GM18526 (cell line): ENCODE data around the gene EPN2.

Source experiments
- POLR2A ChIP-seq: IDR thresholded peaks from 3 replicates; pipeline ENCODE4 v1.6.1; 2011; ENCODE audit not compliant: insufficient read length; ENCODE audit errors: extremely low read depth

EPN2 gene

DNA sequence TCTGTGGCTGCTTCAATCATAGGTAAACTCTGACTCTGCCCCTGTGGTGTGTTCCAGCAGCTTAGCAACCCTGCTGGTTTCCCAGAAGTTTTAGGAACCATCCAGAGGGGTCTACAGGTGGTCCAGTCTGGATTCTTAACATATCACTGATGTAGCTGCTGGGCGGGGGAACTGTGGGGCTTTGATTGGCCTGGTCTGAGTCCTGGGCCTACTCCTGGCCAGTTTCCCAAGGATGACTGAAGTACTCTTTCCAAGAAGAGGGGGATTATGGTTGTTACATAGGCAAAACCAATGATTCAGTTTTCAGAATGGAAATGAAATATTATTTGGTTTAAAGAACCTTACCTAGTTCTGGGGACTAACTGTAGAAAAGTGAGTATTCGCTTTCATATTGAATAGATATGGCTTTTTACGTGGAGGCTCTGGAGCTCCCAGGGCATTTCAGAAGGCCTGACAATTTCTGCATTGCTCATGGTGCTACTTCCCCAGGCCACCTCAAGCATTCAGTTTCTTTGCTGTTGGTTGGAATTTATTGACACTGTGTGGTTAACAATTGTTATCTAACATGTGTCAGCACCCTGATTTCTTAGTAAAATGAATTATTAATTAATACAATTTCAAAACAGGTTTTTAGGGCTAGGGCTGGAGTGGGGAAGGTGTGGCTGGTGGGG, 38.4 kb downstream of the EPN2 start:
- TF ChIP-seq POLR2A = no peak

DNA sequence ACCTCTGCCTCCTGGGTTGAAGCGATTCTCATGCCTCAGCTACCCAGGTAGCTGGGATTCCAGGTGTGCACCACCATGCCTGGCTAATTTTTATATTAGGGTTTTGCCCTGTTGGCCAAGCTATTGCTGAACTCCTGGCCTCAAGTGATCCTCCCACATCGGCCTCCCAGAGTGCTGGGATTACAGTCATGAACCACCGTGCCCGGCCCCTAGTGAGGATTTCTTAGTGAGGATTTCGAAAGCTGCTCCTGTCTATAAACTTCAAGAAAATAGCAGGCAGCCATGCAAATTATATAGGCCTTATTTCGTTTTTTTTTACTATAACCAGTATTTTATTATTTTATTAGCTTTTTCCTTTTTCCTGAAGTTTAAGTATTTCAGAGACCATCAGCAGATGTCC, 41.6 kb downstream of the EPN2 start:
- TF ChIP-seq POLR2A = no peak

DNA sequence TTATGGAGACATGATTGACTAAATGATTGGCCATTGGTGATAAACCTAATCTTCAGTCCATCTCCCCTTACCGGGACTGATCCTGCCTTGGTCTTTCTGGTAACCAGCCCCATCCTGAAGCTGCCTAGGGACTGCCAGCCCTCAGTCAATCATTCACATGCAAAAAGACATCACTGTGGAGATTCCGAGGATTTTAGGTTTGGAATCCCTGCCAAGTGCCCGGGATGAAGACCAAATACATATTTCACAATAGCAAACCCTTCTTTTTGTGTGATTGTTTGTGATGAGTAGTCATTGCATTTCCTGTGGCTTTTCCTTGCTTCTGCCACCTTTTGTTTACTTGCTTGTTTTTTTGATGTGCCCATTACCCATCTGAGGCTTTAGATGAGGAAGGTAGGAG, 44.0 kb downstream of the EPN2 start:
- TF ChIP-seq POLR2A = no peak

DNA sequence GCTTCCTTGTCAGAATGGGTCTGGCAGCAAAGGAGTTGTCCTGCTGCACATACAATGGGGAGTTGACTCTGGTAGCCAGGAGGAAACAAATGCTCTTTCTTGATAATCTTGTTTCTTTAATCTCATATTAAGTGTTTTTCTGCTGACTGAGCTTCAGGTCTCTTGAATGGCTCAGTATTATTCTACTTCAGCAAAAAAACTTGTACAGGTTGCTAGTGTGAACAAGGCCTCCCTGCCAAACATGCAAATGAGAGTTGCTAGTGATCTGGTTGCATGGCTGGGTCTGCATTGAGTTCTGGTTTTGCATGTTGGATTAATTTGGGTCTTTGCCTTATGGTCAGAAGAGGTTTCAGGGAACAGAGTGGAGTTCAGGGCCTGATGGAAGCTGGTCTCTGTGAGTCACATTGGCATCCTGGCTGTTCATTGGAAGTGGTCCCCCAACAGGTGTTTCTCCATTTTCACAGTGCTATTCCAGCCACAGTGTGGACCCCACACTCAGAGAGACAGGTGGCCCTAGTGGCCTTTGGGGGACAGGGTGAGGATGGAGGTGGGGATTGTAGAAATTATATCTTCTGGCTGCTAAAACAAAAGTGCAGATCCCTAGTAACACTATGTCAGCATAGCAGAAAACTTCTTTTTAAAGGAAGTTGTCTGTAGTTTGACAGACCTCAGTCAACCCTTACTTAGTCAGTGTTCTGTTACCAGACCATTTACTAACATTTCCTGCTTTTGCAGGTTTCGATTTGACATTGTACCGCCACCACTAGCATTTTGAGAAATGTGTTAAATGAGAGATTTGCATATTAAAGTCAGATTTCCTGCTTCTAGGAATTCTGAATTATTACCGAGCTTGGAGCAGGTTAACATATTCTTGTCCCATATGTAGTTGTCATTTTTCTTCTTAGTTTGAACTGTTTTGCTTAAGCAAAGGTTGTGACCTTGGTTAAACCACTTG, 47.1 kb downstream of the EPN2 start:
- no peak for TF ChIP-seq POLR2A

DNA sequence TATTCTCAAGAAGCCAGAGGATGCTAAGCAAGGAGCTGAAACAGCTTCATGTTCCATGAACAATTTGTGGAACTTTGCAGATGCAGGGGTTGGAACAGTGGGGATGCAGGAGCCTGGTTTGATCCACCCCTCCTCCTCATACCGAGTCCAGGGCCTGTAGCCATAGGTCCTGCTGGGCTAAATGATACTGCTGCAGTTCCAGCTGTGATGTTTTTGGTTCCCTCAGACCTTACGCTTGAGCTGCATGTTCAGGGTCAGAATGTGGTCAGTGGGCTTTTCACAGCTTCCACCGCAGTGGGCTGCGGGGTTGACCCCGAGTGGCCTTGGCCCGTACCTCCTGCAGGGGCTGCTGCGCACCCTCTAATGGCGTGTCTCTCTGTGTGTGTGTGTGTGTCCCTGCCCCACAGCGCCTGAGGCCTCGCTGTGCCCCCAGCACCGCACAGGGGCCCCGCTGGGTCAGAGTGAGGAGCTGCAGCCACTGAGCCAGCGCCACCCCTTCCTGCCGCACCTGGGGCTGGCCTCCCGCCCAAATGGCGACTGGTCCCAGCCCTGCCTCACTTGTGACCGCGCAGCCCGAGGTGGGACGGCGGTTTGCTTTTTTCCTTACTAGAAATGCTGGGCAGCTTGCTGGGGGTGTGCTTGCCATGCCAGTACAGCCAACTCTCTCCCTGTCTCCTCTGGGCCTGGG, 48.2 kb downstream of the EPN2 start:
- TF ChIP-seq POLR2A = no peak

DNA sequence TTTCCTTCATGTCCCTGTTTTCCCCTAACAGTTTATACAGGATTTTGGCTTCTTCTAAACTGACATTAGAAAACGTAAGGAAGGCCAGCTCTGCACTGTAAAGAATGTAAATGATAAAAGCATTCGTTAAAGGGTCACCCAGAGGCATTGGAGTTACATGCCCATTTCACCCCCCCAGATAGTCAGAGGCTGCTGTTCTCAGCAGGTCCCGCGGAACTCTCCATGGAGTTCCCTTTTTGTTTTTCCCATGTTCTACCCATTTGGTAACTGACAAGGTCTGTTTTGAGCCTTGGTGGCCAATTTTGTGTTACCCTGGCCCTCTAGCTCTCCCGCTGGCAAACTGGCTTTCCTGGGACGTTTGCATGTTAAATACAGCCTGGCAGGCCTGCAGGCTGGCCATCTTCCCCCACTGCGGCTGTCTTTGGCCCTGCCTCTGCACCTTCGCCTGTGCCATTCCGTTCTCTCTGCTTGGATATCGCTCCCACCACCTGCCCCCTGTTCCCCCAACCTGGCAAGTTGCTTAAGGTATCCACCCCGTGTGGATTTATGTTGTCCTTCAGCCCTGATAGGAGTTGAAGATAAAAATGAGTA, 49.7 kb downstream of the EPN2 start:
- TF ChIP-seq POLR2A = no peak

DNA sequence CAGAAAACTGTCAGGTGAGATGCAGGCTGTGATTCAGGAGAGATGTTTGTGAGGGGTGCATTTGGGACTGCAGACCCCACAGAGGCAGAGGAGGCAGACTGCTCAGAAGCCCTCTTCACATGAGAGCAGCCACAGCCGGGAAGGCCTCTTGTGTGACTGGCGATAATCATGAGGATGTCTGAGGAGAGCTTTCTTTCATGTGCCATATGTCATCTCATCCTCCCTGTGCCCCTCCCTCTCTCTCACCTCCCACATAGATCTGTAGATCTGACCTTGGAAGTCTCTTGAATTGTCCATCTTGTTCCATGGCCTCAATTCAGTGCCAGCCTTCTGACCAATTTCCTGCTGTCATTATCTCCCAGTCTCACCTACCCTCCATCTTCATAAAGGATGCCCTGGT, 50.5 kb downstream of the EPN2 start:
- no peak for TF ChIP-seq POLR2A

DNA sequence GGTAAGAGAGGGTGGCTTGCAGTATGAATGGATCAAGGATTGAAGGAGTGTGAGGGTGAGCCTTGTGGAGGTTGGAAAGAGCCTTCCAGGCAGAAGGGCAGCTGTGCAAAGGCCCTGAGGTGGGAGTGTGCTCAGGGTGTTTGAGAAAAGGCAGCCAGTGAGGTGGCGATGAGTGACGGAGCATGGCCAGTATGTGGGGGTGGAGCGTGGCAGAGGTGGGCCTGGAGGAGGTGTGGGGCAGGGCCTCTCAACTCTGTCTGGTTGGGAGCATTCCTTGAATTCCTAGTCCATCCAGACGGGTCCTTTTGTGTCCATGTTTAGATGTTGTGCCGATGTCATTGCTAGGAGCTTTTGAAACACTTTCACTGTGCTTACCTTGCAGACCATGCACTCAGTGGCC, 51.3 kb downstream of the EPN2 start:
- TF ChIP-seq POLR2A = no peak

DNA sequence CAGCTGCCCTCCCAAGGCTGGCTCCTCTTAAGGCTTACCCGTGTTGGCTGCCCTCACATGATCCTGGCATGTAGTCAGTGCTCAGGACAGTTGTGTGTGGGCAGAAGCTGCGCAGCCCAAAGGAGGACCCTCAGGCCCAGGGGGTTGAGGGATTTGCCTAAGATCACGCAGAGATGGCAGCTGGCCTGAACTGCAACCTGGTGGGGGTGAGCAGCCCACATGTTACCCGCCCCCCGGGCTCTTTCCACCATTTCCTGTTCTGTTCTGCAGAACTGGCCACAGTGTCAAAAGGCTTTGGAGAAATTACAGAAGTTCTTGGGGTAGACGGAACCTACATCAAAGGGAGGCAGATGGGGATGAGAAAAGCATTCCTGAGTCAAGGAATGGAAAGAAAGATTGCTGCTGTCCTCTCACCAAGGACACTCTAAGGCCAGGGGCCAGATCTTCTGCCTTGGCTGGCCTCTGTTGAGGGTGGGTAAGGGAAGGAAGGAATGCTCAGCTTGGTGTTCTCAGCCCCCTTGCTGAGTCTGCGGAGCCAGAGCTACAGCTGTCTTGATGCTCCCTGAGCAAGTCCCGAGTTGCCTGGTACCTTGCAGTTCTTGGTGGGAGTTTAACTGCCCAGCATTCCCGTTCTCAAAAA, 53.0 kb downstream of the EPN2 start:
- TF ChIP-seq POLR2A = no peak

DNA sequence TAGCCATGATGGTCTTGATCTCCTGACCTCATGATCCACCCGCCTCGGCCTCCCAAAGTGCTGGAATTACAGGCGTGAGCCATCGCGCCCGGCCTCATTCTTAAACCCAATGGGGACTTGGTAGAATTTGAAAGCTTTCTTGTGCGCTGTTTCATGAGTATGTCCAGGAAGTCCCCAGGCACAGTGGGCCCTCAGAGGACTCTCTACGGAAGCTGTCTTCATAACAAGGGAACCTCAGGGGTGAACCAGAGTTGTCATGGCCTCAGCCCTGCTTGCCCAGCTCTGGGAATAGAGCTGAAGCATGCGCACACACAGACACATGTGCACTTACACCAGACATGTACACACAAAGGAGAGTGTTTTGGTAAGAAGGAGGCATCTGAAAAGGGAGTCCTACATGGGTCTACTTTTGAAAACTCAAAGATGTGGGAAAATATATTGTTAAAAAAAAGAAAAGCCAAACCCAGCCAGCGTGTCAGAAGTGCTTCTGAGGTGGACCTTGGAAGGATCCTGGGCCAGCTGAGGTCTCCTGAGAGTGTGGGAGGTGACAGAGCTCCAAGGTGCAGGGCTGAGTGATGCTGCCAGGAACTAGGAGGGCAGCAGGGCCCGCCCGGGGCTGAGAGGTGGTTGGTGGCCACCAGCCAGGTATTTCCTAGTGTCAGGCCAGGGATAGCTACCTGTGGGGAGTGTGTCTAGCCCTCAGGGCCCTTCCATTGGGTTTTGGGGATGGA, 54.6 kb downstream of the EPN2 start:
- TF ChIP-seq POLR2A = no peak

DNA sequence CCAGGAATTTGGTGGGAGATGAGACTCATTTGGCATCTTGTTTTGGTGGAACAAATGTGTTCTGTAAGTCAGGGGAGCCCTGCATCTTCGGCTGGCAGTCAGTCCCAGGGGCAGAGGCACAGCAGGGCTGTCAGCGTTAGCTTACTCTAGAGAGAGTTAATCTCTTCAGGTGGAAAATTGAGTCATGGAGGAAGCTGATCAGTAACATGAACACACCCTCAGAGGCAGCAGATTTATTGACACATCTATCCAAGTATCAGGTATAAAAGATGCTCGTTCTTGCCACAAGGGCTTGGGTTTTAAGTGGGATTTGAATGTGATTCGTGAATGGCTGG, 55.2 kb downstream of the EPN2 start:
- TF ChIP-seq POLR2A = no peak

DNA sequence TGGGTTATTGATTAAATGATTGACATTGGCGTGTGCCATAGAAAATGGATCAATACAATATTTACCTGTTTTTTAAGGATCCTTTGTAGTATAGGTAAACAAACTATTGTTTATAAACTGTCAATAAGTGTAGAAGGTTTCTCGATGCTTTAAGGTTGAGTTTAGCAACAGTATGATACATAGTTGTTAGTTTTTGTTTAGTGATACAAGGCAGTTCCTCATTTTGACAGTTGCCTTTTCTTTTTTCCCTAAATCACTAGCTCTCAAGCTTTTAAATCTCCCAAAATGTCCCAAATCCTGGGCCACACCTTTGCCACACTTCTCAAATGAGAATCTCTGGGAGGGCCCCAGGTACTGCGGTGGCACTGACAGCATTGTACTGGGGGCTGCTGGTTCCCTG, 57.3 kb downstream of the EPN2 start:
- TF ChIP-seq POLR2A = no peak

DNA sequence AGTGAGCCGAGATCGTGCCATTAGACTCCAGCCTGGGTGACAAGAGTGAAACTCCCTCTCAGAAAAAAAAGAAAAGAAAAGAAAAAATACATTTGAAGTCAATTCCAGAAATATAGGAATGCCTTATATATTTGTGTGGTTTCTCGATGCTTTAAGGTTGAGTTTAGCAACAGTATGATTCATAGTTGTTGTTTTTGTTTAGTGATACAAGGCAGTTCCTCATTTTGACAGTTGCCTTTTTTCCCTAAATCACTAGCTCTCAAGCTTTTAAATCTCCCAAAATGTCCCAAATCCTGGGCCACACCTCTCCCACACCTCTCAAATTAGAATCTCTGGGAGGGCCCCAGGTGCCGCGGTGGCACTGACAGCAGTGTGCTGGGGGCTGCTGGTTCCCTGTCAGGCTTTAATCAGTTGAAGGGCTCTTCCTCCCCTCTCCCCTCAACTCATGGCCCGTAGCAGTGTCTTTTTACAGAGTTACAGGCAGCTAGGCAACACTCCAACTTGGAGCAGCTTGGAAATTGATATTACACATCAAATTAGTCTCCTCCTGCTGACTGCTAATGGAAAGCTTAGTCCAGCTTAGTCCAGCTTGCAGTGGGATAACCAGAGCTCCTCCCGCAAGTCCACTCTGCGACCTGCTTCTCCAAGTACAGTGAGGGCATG, 58.4 kb downstream of the EPN2 start:
- no peak for TF ChIP-seq POLR2A
